Colon (tissue), 2 donors: ENCODE measurements around the gene SLC12A7.
"Not testable (repeated sequence)": the region's sequence is repeated elsewhere in the genome, so short reads cannot be mapped to it uniquely, and the experiment has no call there.

Experiments
- FAIRE-seq: peaks from 2 replicates; lab custom pipeline; 2012; peaks lifted over from hg19 to GRCh38; lab: Jason Lieb, UNC
- donor health status: control.
- donor health status: control.

Gene SLC12A7

DNA sequence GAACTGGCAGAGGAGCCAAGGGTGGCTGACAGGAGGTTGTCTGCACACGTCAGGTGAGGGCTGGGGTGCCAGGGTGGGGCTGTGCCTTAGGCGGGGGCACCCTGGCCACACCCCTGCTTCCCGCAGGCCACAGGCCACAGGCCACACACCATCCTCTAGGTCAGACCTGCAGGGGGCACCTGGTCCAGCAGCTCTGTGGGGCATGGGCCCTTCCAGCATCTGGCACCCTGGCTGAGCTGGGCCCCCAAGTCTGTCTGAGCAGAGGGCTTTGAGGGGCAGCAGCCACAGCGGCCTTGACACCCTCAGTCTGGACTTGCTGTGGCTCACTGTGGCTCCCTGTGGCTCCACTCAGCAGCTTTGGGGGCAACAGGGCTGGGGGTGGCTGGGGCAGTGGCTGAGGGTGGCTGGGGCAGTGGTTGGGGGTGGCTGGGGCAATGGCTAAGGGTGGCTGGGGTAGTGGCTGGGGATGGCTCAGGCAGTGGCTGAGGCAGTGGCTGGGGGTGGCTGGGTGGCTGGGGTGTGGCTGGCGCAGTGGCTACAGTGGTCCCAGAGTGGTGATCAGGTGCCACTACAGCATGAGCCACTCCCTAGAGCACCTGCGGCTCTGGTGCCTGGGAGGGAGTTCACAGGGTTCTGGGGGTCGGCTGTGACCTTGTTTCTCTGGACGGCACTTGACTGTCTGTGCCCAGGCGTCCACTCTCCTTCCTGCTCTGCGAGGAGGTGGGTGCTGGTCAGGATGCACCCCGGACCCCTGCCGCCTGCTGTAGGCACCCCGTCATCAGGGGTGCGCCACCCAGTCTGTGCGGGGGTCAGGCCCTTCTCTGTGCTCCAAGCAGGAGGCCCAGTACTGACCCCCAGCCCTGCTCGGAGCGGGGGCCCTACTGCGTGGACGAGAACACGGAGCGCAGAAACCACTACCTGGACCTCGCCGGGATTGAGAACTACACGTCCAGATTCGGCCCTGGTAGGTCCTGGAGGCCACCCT is 76.2 kb downstream of the SLC12A7 start:
- FAIRE-seq: no peak

DNA sequence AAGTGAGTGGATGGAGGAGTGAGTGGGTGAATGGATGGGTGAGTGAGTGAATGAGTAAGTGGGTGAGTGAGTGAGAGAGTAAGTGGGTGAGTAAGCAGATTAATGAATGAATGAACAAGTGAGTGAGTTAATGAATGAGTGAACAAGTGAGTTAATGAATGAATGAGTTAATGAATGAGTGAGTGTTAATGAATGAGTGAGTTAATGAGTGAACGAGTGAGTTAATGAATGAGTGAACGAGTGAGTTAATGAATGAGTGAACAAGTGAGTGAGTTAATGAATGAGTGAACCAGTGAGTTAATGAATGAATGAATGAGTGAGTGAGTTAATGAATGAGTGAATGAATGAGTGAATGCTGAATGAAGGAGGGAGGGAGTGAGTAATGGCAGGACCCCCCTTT is 76.9 kb downstream of the SLC12A7 start:
- FAIRE-seq: no peak

DNA sequence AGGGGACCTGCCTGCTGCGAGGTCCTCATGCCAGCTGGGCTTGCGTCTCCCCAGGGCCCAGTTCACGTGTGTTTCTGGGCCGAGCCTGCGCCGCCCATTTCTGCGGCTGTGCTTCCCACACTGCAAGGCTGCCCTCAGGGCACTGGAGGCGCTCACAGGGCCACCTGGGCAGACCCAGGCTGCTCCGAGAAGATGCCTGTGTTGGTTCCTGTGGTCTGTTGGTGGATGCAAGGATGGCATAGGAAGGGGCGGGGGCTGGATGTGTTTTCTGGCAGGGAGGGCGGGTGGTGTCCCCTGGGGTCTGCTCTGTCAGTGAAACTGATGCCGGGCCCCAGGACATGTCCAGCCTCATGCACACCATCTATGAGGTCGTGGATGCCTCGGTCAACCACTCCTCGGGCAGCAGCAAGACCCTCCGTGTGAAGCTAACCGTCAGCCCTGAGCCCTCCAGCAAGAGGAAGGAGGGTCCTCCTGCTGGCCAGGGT is 77.4 kb downstream of the SLC12A7 start:
- no peak for FAIRE-seq

DNA sequence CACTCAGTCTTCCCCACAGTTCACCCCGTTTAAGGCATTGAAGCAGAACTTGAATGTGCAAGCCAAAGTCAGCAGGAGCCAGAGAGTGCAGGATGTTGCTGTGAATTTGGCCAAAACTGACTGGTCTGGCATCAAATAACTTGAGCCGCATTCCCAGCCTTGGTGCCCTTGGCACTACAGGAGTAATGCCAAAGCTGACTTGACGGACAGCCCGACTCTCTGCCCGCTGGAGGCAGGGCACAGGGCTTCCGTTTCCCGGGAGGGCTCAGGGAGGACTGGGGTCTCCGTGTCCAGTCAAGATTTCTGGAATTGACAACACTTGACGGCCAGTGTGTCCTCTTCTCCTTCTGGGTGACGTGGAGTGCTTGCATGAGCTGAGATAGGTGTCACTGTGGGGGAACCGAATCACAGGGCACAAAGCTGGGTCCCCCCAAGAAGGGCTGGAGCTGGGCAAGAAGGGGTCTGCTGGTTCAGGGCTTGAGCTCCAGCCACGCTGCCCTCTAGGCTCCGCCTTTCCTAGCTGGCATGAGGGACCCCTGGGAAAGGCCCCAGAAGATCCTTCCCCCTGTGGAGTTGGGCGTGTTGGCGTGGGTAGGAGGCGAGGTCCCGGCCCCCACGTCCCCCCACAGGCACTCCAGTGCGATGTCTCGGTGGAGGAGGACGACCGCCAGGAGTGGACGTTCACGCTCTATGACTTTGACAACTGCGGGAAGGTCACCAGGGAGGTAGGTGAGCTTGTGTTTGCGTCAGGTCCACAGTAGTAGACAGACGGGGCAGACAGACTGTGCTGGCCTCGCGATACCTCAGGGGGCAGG is 78.0 kb downstream of the SLC12A7 start:
- FAIRE-seq: no peak

DNA sequence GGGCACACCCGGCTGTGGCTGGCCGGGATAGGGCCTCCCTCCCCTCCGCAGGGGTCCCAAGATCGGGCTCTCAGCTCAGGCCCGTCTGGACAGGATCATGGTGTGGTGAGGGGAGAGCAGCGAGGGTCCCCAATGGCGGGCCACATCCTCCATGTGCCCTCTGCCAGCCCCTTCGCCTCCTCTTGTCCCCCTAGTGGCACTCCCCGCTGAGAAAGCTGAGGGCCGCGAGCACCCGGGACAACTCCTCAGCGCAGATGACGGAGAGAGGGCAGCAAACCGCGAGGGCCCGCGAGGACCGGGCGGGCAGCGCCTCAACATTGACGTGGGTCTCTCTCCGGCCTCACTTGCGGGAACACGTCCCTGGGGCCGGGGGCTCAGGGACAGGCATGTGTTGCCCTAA is 78.7 kb downstream of the SLC12A7 start:
- FAIRE-seq: no peak

DNA sequence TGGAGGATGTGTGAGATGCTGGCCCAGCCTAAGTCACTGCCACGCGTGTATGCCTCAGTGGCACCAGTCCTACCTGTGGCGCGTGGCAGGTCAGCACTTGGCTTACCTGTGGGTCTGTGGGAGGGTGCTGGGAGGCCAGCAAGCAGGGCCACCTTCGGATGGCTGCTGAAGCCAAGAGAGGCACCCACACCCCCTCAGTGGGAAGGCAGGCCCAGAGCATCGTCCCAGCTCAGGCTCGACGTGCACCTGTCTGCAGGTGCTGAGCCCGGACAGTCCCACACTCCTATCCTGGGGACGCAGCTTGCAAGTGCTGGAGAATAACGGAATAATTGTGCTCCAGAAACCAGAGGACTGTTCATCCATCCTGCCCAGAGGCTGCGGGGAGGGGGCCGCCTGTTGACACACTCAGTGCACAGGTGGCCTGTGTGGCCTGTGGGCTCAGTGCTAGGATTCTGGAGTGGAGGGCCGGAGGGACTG is 79.3 kb downstream of the SLC12A7 start:
- no peak for FAIRE-seq

DNA sequence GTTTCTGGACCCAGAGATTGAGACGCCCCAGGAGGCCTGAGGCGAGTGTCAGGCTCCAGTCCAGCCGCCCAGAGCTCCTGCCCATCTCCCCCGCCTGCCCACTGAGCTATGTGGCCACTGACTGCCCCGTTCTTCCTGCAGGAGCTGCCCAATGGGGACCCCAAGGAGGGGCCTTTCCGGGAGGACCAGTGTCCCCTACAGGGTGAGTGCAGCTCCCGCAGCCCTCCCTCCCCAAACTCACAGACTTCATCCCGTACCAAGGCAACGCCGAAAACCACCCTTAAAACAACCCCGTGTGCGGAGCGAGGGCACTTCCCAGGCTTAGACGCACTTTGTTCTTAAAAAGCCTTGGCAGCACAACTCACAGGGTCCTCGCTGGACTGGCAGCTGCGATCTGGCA is 79.9 kb downstream of the SLC12A7 start:
- no peak for FAIRE-seq

DNA sequence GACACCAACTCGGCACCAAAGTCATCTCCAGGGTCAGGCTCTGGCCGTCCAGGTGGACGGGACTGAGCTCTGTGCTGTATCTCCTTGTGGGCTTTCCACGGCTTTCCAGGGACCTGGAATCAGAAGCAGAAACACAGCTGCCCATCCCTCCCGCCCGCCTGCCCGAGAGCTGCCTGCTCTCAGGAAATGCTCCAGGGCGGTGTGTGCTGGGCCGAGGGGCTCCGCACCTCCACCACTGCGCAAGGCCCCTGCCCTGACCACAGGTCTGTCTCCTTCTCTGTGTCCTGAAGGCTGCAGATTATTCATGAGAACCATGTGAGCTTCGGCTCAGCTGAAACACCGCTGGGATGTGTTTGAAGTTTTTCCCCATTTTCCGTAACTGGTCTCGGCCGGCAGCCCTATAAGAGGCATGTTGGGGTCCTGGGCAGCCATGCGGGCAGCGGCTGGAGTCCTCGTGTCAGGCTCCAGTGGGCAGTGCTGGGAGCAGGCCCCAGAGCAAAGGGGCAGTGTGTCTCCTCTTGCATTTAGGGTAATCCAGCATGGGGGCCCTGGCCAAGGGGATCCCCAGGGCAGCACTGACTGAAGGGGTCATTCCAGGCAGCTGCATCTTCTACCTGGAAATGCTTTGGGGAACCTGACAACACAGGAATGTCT is 80.4 kb downstream of the SLC12A7 start:
- FAIRE-seq: no peak

DNA sequence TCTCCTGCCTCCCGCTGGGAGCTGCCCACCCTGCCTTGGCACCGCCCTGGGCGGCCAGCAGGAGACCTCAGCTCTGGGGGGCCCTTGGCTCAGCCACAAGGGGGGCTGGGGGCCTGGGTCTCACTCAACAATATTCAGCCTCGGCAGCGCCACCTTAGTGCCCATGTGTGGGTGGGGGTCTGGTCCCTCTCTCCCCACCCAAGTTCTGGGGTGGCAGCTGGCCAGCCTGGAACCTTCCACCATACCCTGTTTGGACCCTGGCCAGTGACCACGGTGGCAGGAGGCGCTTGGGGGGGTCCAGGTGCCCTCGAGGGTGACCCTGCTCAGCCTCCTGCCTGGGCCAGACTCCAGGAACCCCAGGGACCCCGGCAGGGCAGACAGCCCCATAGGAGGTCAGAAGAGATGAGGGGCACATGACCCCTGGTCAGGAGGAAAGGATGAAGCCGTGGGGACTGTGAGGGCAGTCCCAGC is 81.0 kb downstream of the SLC12A7 start:
- no peak for FAIRE-seq

DNA sequence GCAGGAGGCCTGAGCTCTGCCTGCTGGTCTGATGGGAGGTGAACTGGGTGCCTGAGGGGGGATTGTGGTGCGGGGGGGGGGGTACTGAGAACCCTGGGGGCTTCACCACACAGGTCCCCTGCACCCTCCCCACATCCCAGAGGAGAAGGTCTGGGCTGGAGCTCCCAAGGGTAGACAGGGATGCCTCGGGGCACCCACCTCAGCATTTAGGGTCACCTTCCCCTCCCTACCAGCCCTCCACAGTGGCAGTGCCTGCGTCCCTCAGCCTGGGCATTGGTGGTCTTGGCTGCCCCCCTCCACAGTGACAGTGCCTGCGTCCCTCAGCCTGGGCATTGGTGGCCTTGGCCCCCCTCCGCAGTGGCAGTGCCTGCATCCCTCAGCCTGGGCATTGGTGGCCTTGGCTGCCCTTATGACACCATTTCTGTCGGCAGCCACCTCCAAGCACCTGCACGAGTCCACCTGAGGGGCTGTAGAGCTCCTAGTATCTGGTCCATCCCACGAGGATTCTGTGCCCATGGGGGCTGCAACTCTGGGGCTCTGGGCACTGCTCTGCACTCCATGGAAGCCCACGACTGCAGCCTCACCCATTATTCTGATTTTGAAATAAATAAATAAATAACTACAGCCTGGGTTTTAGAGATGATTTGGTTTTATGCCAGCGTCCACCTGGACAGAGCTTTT is 81.8 kb downstream of the SLC12A7 start:
- FAIRE-seq: no peak

DNA sequence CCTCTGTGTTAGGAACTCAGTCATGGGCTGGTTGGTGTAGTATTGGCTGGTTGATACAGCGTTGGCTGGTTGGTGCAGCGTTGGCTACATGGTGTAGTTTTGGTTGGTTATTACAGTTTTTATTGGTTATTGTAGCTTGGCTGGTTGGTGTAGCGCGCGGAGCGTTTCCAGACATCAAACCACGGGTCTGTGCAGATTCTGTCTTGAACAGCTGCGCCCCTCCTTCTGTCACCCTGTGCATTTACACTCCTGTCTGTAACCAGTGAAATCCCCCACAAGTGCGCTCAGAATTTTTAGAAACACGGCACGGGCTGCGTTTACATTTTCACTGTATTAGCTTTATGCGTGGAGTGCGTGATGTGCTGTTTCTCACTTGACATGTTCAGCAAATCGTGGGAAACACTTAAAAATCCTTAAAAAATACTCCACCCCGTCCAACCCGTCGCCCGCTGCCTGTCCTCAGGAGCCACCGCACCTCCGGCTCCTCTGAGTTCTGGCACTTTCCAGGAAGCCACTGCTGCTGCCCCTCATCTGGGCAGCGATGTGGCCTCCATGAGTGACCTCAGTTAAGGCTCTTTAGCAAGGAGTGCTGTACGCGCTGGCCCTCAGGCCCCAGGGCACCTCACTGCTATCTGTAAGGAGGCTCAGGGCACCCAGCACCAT is 82.5 kb downstream of the SLC12A7 start:
- no peak for FAIRE-seq

DNA sequence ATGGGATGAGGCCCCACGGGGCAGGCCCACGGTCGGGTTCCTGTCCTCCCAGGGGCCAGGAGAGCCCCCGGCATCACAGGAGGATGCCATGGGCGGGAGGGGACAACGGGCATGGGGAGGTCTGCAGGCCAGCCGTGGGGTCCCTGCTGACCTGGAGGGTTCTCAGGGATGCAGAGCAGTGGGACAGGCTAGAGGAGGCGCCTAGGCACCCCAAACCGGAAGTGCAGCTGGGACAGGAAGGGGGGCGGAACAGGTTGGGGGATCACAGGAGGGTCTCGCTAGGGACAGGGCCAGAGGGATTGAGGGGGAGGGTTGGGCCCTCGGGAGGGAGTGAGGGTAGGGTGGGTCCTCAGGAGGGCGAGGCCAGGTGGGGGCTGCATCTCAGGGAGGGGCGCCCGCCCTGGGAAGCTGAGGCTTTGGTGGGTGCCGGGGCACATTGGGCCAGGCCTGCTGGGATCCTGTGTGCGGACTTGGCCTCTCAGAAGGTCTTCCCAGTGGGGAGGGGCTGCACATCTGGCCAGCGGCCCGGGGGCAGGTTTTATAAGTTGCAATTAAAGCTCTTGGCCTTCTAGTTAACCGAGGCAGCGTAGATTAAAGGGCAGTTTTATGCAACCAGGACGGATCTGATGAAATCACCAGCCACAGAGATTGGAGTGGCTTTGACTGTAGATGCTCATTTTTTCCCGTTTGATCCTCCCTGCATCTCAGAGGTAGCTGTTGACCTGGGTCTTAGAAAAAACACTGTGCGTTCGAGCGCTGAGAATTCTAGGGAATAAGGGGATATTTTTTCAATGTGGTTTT is 83.2 kb downstream of the SLC12A7 start:
- FAIRE-seq: no peak

DNA sequence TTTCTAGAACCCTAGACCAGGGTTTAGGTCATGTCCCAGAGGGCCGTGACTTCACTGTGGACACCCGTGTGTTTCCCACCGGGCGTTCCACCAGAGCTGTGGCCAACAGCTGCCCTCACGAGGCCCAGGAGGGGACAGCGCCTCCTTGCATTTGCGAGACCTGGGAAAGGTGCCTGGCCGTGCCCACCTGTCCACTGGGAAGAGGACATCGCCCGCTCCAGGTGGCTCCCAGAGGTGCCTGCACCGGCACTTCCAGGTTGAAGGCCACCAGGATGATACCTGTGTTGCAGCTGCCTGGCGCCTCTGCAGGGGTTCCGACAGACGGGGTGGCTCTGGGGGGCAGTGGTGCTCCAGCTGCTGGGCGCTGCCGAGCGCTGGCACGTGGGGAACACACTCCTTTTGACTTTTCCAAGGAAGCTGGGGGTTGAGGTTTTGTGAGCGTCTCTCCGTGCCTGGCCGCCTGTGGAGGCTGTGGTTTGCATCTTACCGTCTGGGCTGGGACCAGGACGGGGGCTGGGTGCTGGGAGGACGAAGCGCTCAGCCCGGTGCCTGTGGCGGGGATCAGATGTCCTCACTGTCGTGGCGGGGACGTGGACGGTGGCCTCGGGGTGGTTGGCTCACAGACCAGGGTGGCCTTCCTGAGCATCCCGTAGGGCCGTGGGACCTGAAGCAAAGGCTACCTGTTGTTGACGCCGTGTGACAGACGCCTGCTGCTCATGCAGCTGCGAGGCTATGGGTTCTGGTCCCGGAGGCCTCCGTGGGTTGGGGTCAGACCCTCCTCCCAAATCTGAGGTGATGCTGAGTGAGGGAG is 84.0 kb downstream of the SLC12A7 start:
- no peak for FAIRE-seq

DNA sequence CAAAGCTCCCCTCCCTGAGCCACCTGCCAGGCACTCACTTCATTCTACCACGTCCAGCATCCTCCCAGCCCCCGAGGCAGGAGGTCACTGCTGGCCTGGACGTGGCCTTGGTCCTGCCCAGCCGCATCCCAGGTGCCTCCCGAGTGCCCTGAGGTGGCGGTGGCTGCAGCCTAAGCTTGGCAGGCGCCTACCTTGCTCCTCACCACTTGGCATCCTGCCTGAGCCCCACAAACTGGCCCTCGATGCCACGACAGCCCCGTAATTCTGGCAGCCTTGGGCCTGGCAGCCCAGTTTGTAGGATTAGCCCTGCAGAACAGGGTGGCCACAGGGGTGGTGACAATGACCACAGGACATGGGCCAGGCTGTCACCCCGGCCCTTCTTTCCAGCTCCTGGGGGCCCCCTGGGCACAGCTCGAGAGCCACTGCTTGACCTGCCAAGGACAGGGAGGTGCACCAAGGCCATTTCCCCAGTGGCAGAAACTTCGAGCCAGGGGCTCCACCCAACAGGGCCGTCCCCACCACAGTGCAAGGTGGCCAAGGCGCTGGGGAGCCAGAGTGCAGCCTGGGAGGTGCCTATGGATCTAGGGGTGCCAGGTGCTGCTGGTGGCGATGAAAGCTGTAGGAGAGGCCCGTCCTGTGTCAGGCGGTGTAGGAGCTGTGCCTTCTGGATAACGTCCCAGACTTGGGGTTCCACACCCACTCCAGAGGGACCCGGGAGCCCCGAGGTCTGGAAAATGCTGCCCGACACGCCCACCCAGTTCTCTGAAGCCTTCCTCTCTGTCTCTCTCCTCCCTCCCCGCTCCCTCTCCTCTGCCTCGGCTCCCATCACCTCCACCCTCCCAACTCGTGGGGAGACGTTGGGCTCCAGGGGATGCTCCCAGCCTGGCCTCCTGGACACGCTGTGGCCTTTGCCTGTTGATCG is 84.9 kb downstream of the SLC12A7 start:
- no peak for FAIRE-seq

DNA sequence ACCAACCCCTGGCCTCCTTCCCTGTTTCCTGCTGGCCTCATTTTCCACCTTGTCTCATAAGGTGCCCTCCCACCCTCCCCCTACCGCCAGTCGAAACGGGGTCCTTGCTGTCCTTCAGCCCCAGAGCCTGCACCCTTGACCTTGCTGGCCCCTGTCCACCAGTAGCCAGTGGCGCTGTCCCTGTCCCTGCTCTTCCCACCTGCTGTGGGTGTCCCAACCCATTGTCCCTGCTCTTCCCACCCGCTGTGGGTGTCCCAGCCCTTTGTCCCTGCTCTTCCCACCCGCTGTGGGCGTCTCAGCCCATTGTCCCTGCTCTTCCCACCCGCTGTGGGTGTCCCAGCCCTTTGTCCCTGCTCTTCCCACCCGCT is 89.9 kb downstream of the SLC12A7 start:
- not testable (repeated sequence) for FAIRE-seq

DNA sequence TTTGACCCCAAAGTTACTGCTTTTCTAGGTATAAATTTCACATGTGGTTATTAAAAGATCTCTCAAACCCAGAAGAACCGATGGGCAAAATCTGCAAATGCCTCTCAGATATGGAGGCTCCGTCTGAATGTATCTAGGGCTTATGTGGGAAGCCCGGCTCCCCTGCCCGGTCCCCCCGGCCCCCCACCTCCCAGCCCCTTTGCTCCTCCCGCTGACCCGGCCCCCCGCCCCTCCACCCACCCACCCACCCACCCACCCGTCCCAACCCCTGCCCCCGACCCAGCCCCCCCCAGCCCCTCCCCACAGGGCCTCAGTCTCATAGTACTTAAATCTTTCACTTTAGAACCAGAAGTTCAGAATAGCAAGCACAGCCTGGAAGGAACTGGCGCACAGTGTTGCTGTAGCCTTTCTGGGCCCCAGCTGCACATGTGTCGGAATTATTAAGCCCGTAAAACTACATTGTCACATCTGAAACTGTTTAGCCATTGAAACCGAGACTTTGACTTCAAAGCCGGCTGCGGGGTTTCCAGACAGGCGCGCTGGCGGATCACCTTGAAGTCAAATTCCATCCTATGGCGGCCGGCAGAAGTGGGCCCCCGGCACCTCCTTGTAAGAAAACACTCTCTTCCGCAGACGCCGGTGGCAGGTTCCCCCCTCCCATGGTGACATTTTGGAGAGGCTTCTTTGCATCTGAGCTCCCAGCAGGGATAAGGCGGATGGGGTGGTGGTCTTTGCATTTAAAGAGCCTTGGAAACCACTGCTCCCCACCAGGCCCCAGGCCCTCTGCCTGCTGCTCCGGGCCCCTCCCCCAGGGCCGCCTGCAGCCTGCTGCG is 90.5 kb downstream of the SLC12A7 start:
- no peak for FAIRE-seq

DNA sequence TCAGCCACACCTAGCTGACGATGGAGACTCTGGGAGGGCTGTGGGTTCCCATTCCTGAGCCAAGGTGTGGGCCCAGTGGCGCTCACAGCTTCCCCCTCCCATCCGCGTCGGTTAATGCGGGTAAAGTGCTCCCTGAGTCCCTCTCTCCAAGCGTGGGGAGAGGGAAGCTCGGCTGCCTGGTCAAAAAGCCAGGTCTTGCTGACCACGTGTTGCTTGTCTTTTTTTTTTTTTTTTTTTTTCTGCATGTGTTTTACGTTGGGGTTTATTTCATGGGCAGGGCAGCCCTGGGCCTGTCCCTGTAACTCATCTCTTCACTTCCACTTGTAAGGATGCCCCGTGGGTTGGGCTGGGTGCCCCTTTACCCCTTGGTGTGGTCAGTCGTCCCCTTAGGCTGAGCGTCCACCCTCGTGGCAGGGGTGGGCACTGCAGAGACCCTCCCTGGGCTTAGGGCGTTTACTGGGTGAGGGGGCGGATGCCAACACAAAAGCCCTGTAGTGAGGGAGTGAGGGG is 91.4 kb downstream of the SLC12A7 start:
- FAIRE-seq: no peak
